ENCODE measurements around the gene PLEKHJ1.

Gene PLEKHJ1

GRCh38 chr19:2246014-2246620, 10.0 kb upstream of the PLEKHJ1 start:
- Histone ChIP-seq H3K27me3 (replicated peaks; ENCODE audit: control insufficient read depth, insufficient read depth, low read length) (no peaks in the 10 kb centered on the region), H3K4me1 (ENCODE audit: control insufficient read depth, insufficient read depth, low read length) (peaks cover 7% of the 10 kb centered on the region), H3K4me3 (ENCODE audit: low read length) (no peak overlapping the region), H3K36me3 (ENCODE audit: control insufficient read depth, insufficient read depth, low read length, severe bottlenecking) (peaks cover 47% of the 10 kb centered on the region), H3K9me3 (ENCODE audit: control insufficient read depth, low read length) (no peaks in the 10 kb centered on the region), H3K9ac (ENCODE audit: low read length) (no peak overlapping the region)
- DNase-seq (ENCODE audit: low read depth) = no peak

- no peak for DNase-seq (ENCODE audit: low read depth)
- Histone ChIP-seq H3K4me3 (ENCODE audit: low read length) (no peak overlapping the region), H3K9me3 (ENCODE audit: control insufficient read depth, low read length) (no peaks in the 10 kb centered on the region), H3K27me3 (replicated peaks; ENCODE audit: control insufficient read depth, insufficient read depth, low read length) (no peaks in the 10 kb centered on the region), H3K4me1 (ENCODE audit: control insufficient read depth, insufficient read depth, low read length) (peaks cover 15% of the 10 kb centered on the region), H3K36me3 (ENCODE audit: control insufficient read depth, insufficient read depth, low read length, severe bottlenecking) (peaks cover 47% of the 10 kb centered on the region), H3K9ac (ENCODE audit: low read length) (no peak overlapping the region)
These were observed 9.1 kb upstream of the PLEKHJ1 start for GRCh38 chr19:2245273-2245672.

GRCh38 chr19:2244486-2244885, 8.4 kb upstream of the PLEKHJ1 start:
- H3K27me3 ChIP-seq (replicated peaks; ENCODE audit: control insufficient read depth, insufficient read depth, low read length) = no peaks in the 10 kb centered on the region
- no peak overlapping the region for H3K9ac ChIP-seq (ENCODE audit: low read length)
- H3K4me3 ChIP-seq (ENCODE audit: low read length) = no peak overlapping the region
- peaks cover 47% of the 10 kb centered on the region for H3K36me3 ChIP-seq (ENCODE audit: control insufficient read depth, insufficient read depth, low read length, severe bottlenecking)
- DNase-seq (ENCODE audit: low read depth) = no peak
- peaks cover 22% of the 10 kb centered on the region for H3K4me1 ChIP-seq (ENCODE audit: control insufficient read depth, insufficient read depth, low read length)
- H3K9me3 ChIP-seq (ENCODE audit: control insufficient read depth, low read length) = no peaks in the 10 kb centered on the region

- H3K27me3 ChIP-seq (replicated peaks; ENCODE audit: control insufficient read depth, insufficient read depth, low read length) = no peaks in the 10 kb centered on the region
- H3K9ac ChIP-seq (ENCODE audit: low read length) = no peak overlapping the region
- H3K9me3 ChIP-seq (ENCODE audit: control insufficient read depth, low read length) = no peaks in the 10 kb centered on the region
- DNase-seq (ENCODE audit: low read depth) = no peak
- no peak overlapping the region for H3K4me3 ChIP-seq (ENCODE audit: low read length)
- peaks cover 45% of the 10 kb centered on the region for H3K36me3 ChIP-seq (ENCODE audit: control insufficient read depth, insufficient read depth, low read length, severe bottlenecking)
- H3K4me1 ChIP-seq (ENCODE audit: control insufficient read depth, insufficient read depth, low read length) = peaks cover 26% of the 10 kb centered on the region
These were observed 7.9 kb upstream of the PLEKHJ1 start for GRCh38 chr19:2244125-2244411.

GRCh38 chr19:2243274-2244124, 7.4 kb upstream of the PLEKHJ1 start:
- Histone ChIP-seq H3K4me3 (ENCODE audit: low read length) (no peak overlapping the region), H3K36me3 (ENCODE audit: control insufficient read depth, insufficient read depth, low read length, severe bottlenecking) (peaks cover 44% of the 10 kb centered on the region), H3K9me3 (ENCODE audit: control insufficient read depth, low read length) (no peaks in the 10 kb centered on the region)

GRCh38 chr19:2242816-2243215, 6.7 kb upstream of the PLEKHJ1 start:
- H3K27me3 ChIP-seq (replicated peaks; ENCODE audit: control insufficient read depth, insufficient read depth, low read length) = no peaks in the 10 kb centered on the region
- H3K9me3 ChIP-seq (ENCODE audit: control insufficient read depth, low read length) = no peaks in the 10 kb centered on the region
- DNase-seq (ENCODE audit: low read depth) = no peak
- H3K36me3 ChIP-seq (ENCODE audit: control insufficient read depth, insufficient read depth, low read length, severe bottlenecking) = peaks cover 44% of the 10 kb centered on the region
- peaks cover 38% of the 10 kb centered on the region for H3K4me1 ChIP-seq (ENCODE audit: control insufficient read depth, insufficient read depth, low read length)
- H3K9ac ChIP-seq (ENCODE audit: low read length) = no peak overlapping the region
- H3K4me3 ChIP-seq (ENCODE audit: low read length) = no peak overlapping the region

More at GRCh38 chr19:2243274-2244124, 7.4 kb upstream of the PLEKHJ1 start:
- DNase-seq (ENCODE audit: low read depth) = no peak
- peaks cover 31% of the 10 kb centered on the region for H3K4me1 ChIP-seq (ENCODE audit: control insufficient read depth, insufficient read depth, low read length)
- H3K27me3 ChIP-seq (replicated peaks; ENCODE audit: control insufficient read depth, insufficient read depth, low read length) = no peaks in the 10 kb centered on the region
- H3K9ac ChIP-seq (ENCODE audit: low read length) = no peak overlapping the region

- Histone ChIP-seq H3K36me3 (ENCODE audit: control insufficient read depth, insufficient read depth, low read length, severe bottlenecking) (peaks cover 39% of the 10 kb centered on the region), H3K9ac (ENCODE audit: low read length) (no peak overlapping the region), H3K4me3 (ENCODE audit: low read length) (no peak overlapping the region), H3K4me1 (ENCODE audit: control insufficient read depth, insufficient read depth, low read length) (peaks cover 44% of the 10 kb centered on the region), H3K9me3 (ENCODE audit: control insufficient read depth, low read length) (no peaks in the 10 kb centered on the region), H3K27me3 (replicated peaks; ENCODE audit: control insufficient read depth, insufficient read depth, low read length) (no peaks in the 10 kb centered on the region)
- DNase-seq (ENCODE audit: low read depth) = no peak
These were observed 6.0 kb upstream of the PLEKHJ1 start for GRCh38 chr19:2242092-2242537.

- Histone ChIP-seq H3K4me1 (ENCODE audit: control insufficient read depth, insufficient read depth, low read length) (peaks cover 44% of the 10 kb centered on the region), H3K36me3 (ENCODE audit: control insufficient read depth, insufficient read depth, low read length, severe bottlenecking) (peaks cover 29% of the 10 kb centered on the region)
These were observed 5.0 kb upstream of the PLEKHJ1 start for GRCh38 chr19:2240881-2241760.

GRCh38 chr19:2239771-2240770, 3.9 kb upstream of the PLEKHJ1 start:
- H3K4me3 ChIP-seq (ENCODE audit: low read length) = peak overlapping the region; percentile 78
- peak; percentile 59 for DNase-seq (ENCODE audit: low read depth)
- H3K4me1 ChIP-seq (ENCODE audit: control insufficient read depth, insufficient read depth, low read length) = peaks cover 47% of the 10 kb centered on the region
- no peaks in the 10 kb centered on the region for H3K27me3 ChIP-seq (replicated peaks; ENCODE audit: control insufficient read depth, insufficient read depth, low read length)
- no peaks in the 10 kb centered on the region for H3K9me3 ChIP-seq (ENCODE audit: control insufficient read depth, low read length)
- peak overlapping the region; percentile 79 for H3K9ac ChIP-seq (ENCODE audit: low read length)
- H3K36me3 ChIP-seq (ENCODE audit: control insufficient read depth, insufficient read depth, low read length, severe bottlenecking) = peaks cover 19% of the 10 kb centered on the region

More at GRCh38 chr19:2240881-2241760, 5.0 kb upstream of the PLEKHJ1 start:
- no peak for DNase-seq (ENCODE audit: low read depth)
- Histone ChIP-seq H3K9ac (ENCODE audit: low read length) (peak overlapping the region; percentile 30), H3K4me3 (ENCODE audit: low read length) (peak overlapping the region; percentile 78), H3K27me3 (replicated peaks; ENCODE audit: control insufficient read depth, insufficient read depth, low read length) (no peaks in the 10 kb centered on the region), H3K9me3 (ENCODE audit: control insufficient read depth, low read length) (no peaks in the 10 kb centered on the region)

- Histone ChIP-seq H3K4me1 (ENCODE audit: control insufficient read depth, insufficient read depth, low read length) (peaks cover 54% of the 10 kb centered on the region), H3K9me3 (ENCODE audit: control insufficient read depth, low read length) (no peaks in the 10 kb centered on the region), H3K27me3 (replicated peaks; ENCODE audit: control insufficient read depth, insufficient read depth, low read length) (no peaks in the 10 kb centered on the region), H3K36me3 (ENCODE audit: control insufficient read depth, insufficient read depth, low read length, severe bottlenecking) (peaks cover 12% of the 10 kb centered on the region), H3K9ac (ENCODE audit: low read length) (peak overlapping the region; percentile 79), H3K4me3 (ENCODE audit: low read length) (peak overlapping the region; percentile 78)
- no peak for DNase-seq (ENCODE audit: low read depth)
These were observed 3.0 kb upstream of the PLEKHJ1 start for GRCh38 chr19:2239173-2239572.

Measured in adipocyte (in vitro differentiated cells).